Activated T-helper 2 cell treated with anti-CD3 and anti-CD28 coated beads, Interferon-gamma antibody, Interleukin-2, Interleukin-4, amounts not matched to agents 10 μg/mL and 5 μg/mL and 100 μg/mL, durations not matched to agents 14 hours and 24 hours and 36 hours (primary cell): ENCODE data around the gene CEBPZ. TPM values are rescaled to one million over a fixed set of nuclear protein-coding genes. Genes with fewer than 3 reads are reported as not detected.
"Not testable (repeated sequence)": the region's sequence is repeated elsewhere in the genome, so short reads cannot be mapped to it uniquely, and the experiment has no call there.

ENCODE experiments used
- DNase-seq: peaks from one replicate; pipeline ENCODE4 v3.0.0; 2021; ENCODE audit warnings: low spot score
- H3K27ac Mint-ChIP-seq: one replicate; pipeline ENCODE4 v1.8.0; 2021; ENCODE audit warnings: mixed read lengths
- H3K27me3 Mint-ChIP-seq: one replicate; pipeline ENCODE4 v1.8.0; 2021; ENCODE audit warnings: low read depth, mixed read lengths
- H3K36me3 Mint-ChIP-seq: one replicate; pipeline ENCODE4 v1.8.0; 2021; ENCODE audit warnings: low read depth, mixed read lengths
- H3K4me1 Mint-ChIP-seq: one replicate; pipeline ENCODE4 v1.8.0; 2021; ENCODE audit warnings: low read depth, mixed read lengths
- H3K4me3 Mint-ChIP-seq: one replicate; pipeline ENCODE4 v1.8.0; 2021; ENCODE audit warnings: low read depth, mild to moderate bottlenecking, moderate library complexity, mixed read lengths
- H3K9me3 Mint-ChIP-seq: one replicate; pipeline ENCODE4 v1.8.0; 2021; ENCODE audit warnings: mixed read lengths
- intact Hi-C: fragments of 100-400 bp; cut with micrococcal nuclease; formaldehyde crosslinking; loops from one replicate; pipeline ENCODE4 v1.15.1; 2023
- total RNA-seq: library from RNA; stranded (reverse); gene quantifications from 2 replicates; pipeline ENCODE4 v1.2.3, GENCODE V29; 2022

CEBPZ gene
- total RNA-seq, 1 donor from 2014 or later: 61.8 TPM

DNA sequence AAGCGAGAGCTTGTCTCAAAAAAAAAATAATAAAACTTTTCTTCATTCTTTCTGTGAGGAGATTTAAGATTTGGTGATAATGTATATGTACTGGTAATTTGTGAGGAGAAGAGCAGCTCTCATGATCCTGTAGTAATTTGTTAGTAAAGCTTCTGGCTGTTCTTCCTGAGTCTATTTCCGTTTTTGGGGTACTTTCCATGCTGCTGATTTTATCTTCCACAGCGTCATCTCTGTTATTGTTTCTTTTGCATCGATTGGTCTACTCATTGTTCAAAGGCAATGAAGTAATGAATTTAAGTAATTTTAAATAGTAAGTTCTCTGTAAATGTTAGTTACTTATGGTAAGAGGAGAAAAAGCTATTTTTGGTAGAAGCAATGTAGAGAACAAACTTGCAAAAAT lies 12.0 kb upstream of the CEBPZ start:
- peak overlapping the region; percentile 40 for H3K27ac Mint-ChIP-seq
- no peak for DNase-seq
- no peak overlapping the region for H3K4me3 Mint-ChIP-seq
- H3K4me1 Mint-ChIP-seq: peaks cover 32% of the 10 kb centered on the region
- H3K27me3 Mint-ChIP-seq: no peaks in the 10 kb centered on the region
- peaks cover 5% of the 10 kb centered on the region for H3K9me3 Mint-ChIP-seq
- intact Hi-C loops: no loop called here
- peaks cover 88% of the 10 kb centered on the region for H3K36me3 Mint-ChIP-seq

DNA sequence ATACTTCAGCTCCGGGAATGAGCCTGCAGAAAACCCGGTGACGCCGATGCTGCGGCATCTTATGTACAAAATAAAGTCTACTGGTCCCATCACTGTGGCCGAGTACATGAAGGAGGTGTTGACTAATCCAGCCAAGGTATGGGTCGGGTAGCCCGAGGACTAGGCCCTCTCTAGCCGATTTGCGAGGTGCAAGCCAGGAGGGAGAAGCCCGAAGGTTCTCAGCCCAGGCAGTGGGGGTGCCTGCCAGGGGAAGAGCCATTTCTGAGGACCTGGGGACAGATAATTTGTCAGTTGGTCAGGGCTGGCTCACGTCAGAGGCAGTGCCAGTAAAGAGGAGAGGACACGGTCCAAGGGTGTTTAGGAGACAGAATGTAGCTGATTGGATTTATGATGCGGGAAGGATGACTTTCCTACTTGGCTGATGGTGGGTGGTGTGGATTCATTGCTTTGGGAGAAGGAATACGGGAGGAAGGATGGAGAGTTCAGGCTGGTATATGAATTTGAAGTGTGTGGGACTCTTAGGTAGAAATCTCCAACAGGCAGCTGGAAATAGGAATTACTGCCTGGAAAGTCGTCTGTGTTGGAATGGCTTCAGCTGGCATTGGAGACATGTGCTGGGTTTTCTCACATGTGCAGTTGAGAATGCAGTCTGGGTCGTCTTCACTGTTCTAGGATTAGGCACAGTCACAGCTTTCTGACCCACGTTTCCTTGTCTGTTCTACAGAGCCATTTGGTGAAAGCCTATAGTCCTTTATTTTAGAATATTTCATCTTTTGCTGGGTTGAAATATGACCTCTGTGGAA lies 936 bp upstream of the CEBPZ start:
- H3K36me3 Mint-ChIP-seq: peaks cover 41% of the 10 kb centered on the region
- no peak overlapping the region for H3K27ac Mint-ChIP-seq
- DNase-seq: no peak
- H3K9me3 Mint-ChIP-seq: no peaks in the 10 kb centered on the region
- no peaks in the 10 kb centered on the region for H3K27me3 Mint-ChIP-seq
- peaks cover 19% of the 10 kb centered on the region for H3K4me1 Mint-ChIP-seq
- intact Hi-C loops: loop anchor here (5.0 kb wide), 1 partner anchor 355 kb away; no protein-coding TSS in a partner anchor
- H3K4me3 Mint-ChIP-seq: no peak overlapping the region

DNA sequence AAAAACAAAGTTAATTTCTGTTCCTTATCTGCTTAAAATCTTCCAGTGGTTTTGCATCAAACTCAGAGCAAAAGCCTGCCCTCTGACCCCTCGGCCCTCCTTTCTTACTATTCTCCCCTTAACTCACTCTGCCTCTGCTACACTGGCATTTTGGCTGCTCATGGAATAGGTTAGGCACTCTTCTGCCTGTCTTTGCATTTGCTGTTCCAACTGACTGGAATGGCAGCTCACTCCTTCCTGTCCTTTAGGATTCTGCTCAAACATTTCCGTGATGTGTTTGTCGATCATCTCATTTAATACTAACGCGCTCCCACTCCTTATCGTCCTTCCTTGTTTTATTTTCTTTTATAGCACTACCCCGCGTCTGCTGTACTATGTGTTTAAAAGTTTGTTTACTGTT lies 815 bp downstream of the CEBPZ start:
- no peaks in the 10 kb centered on the region for H3K9me3 Mint-ChIP-seq
- no peak overlapping the region for H3K4me3 Mint-ChIP-seq
- no peaks in the 10 kb centered on the region for H3K27me3 Mint-ChIP-seq
- no peak overlapping the region for H3K27ac Mint-ChIP-seq
- peaks cover 44% of the 10 kb centered on the region for H3K36me3 Mint-ChIP-seq
- no peak for DNase-seq
- peaks cover 27% of the 10 kb centered on the region for H3K4me1 Mint-ChIP-seq
- intact Hi-C loops: loop anchor here (2.0 to 5.0 kb wide), 3 partner anchors 94 to 357 kb away; partner anchors contain the start of genes GPATCH11, HEATR5B and PRKD3

DNA sequence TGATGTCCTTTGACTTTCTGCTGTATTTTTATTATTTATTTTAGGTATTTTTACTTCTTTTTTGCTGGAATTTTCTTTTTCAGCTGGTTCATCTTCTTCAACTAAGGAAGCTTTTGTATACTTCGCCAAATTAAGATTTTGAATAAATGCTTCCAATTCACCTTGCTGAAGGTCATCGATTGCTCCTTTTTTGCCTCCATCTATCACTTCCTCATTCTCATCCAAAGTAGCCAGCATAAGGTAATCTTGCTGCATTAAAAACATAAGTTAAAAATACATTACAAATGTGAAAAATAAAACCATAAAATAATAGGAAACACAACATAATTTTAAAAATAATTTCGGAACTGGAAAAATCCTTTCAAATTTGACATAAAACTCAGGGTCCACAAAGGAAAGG lies 2.6 kb downstream of the CEBPZ start:
- Mint-ChIP-seq H3K27me3 (no peaks in the 10 kb centered on the region), H3K4me3 (no peak overlapping the region), H3K27ac (no peak overlapping the region), H3K36me3 (peaks cover 45% of the 10 kb centered on the region), H3K9me3 (no peaks in the 10 kb centered on the region), H3K4me1 (peaks cover 28% of the 10 kb centered on the region)
- no peak for DNase-seq
- intact Hi-C loops: no loop called here

DNA sequence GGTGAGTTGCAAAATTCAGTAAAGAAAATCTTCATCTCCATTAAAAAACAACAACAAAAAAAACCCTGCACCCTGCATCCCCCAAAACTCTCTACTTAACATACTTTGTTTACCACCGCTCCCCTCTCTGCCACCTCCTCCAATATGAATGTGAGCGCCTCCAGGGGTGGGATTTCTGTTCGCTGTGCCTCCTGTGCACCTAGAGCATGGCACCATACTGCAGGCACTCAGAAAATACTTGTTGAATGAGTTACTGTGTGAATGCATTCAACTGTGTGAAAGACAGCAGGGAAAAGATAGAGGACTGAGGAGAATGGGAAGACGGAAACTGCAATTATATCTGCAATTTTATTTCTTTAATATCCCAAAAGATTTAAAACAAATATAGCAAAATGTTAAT lies 4.5 kb downstream of the CEBPZ start:
- no peaks in the 10 kb centered on the region for H3K9me3 Mint-ChIP-seq
- no peaks in the 10 kb centered on the region for H3K27me3 Mint-ChIP-seq
- intact Hi-C loops: no loop called here
- no peak for DNase-seq
- H3K27ac Mint-ChIP-seq: no peak overlapping the region
- H3K36me3 Mint-ChIP-seq: peaks cover 61% of the 10 kb centered on the region
- peaks cover 41% of the 10 kb centered on the region for H3K4me1 Mint-ChIP-seq
- no peak overlapping the region for H3K4me3 Mint-ChIP-seq

DNA sequence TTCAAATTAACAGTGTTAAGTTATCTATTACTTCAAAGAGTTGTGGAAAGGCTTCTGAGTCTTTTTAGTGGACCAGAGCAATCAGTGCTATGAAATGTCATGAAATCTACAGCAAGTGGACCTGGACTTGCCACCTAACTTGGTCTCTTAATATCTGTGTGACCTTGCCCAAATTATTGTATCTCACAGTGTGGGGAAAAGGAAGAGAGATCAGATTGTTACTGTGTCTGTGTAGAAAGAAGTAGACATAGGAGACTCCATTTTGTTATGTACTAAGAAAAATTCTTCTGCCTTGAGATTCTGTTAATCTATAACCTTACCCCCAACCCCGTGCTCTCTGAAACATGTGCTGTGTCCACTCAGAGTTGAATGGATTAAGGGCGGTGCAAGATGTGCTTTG lies 6.3 kb downstream of the CEBPZ start:
- DNase-seq, H3K27me3 Mint-ChIP-seq, H3K9me3 Mint-ChIP-seq, H3K4me3 Mint-ChIP-seq, H3K27ac Mint-ChIP-seq, intact Hi-C loops: not testable (repeated sequence)
- peaks cover 77% of the 10 kb centered on the region for H3K36me3 Mint-ChIP-seq
- H3K4me1 Mint-ChIP-seq: peaks cover 41% of the 10 kb centered on the region

DNA sequence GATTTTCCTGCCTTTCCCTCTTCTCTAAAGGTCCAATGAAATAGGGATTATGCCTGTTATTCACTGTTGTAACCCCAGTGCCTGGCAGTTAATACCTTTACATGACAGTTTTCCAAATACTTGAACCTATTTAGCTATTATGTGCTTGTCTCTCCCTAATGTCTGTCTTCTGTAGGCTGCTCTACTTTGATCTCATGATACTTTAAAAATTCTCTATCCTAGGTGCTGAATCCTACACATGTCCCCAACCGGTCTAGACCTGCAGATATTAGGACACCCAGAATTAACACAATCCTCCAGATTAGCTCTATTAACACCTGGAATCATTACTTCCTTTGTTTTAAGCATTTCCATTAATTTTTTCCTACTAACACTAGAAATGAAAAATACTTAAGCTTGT lies 7.3 kb downstream of the CEBPZ start:
- Mint-ChIP-seq H3K4me1 (peaks cover 36% of the 10 kb centered on the region), H3K4me3 (no peak overlapping the region), H3K27me3 (no peaks in the 10 kb centered on the region), H3K9me3 (no peaks in the 10 kb centered on the region), H3K27ac (no peak overlapping the region), H3K36me3 (peaks cover 85% of the 10 kb centered on the region)
- no peak for DNase-seq
- intact Hi-C loops: no loop called here

DNA sequence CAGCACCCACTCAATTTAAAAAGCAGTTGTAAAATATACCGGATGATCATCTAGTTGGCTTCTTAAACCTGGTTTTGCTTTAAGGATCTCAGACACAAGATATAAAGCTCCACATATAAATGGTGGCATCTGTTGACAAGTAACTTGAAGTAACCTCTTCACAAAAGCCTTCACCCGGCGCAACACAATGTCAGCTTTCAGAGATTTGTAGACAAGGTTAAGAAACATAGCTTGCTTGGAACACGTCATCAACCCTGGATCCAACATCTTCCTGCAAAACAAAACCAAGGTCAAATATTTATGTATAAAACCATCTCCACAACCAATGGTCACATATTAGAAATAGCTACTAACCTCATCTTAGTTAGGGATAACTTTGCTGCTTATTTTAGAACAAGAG lies 8.3 kb downstream of the CEBPZ start:
- H3K27ac Mint-ChIP-seq: no peak overlapping the region
- no peaks in the 10 kb centered on the region for H3K9me3 Mint-ChIP-seq
- peaks cover 85% of the 10 kb centered on the region for H3K36me3 Mint-ChIP-seq
- H3K4me1 Mint-ChIP-seq: peaks cover 34% of the 10 kb centered on the region
- no peak for DNase-seq
- no peaks in the 10 kb centered on the region for H3K27me3 Mint-ChIP-seq
- intact Hi-C loops: no loop called here
- no peak overlapping the region for H3K4me3 Mint-ChIP-seq

DNA sequence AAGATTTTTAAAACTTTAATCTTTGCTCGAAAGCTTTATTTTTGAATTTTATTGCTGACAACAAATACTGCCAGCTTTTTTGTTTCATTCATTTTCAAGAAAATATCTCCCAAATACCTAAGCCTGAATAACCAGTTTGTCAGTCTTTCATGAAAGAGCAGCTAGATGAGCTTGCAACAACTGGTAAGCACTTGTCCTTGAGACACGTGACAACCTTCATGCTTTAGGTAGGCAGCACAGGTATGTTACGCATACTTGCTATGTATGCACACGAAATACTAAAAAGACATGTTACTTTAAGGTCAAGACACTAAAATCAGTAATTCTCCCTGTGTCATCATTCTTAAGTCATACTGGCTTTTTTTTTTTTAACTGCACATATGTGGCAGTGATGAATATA lies 12.3 kb downstream of the CEBPZ start:
- peaks cover 70% of the 10 kb centered on the region for H3K36me3 Mint-ChIP-seq
- H3K9me3 Mint-ChIP-seq: no peaks in the 10 kb centered on the region
- intact Hi-C loops: no loop called here
- H3K27ac Mint-ChIP-seq: no peak overlapping the region
- peaks cover 16% of the 10 kb centered on the region for H3K4me1 Mint-ChIP-seq
- no peak for DNase-seq
- H3K27me3 Mint-ChIP-seq: no peaks in the 10 kb centered on the region
- H3K4me3 Mint-ChIP-seq: no peak overlapping the region

DNA sequence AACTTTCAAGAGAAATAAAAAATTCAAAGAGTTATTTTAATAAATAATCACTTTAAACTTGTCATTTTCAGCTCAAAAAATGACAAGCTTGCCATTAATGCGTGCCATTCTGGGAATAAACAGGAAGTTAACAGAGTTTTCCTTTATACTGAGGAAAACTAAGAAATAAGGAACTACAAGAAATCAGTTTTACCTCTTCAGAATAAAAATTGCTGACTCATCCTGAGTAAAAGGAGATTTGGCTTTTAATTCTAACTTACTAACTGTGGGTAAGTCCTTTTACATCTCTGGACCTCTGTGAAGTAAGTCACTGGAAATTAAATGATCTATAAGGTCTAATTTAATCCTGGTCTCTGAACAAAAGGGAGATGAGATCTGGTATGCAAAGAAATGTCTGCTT lies 16.1 kb downstream of the CEBPZ start:
- H3K4me3 Mint-ChIP-seq: no peak overlapping the region
- H3K9me3 Mint-ChIP-seq: no peaks in the 10 kb centered on the region
- no peaks in the 10 kb centered on the region for H3K4me1 Mint-ChIP-seq
- no peaks in the 10 kb centered on the region for H3K27me3 Mint-ChIP-seq
- DNase-seq: no peak
- H3K27ac Mint-ChIP-seq: no peak overlapping the region
- H3K36me3 Mint-ChIP-seq: peaks cover 68% of the 10 kb centered on the region
- intact Hi-C loops: no loop called here

DNA sequence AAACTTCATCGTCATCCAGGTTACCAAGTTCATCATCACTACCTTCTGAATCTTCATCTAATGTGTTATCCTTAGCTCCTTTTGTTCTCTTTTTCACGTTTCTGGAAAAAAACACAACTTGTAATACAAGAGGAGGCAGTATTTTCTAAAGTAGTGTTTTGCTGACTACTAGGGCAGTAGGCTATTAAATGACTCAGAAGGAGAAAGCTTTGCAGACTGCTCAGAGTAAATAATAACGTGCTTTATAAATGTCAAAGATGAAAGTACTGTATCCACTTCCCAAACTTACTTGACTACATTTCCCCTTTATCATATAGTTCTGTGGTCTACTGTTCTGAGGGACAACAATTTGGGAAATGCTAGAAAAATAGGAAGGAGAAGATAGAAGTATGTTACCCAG lies 19.5 kb downstream of the CEBPZ start:
- Mint-ChIP-seq H3K27me3 (no peaks in the 10 kb centered on the region), H3K4me3 (no peak overlapping the region), H3K36me3 (peaks cover 80% of the 10 kb centered on the region), H3K9me3 (peaks cover 28% of the 10 kb centered on the region), H3K27ac (no peak overlapping the region), H3K4me1 (peaks cover 3% of the 10 kb centered on the region)
- intact Hi-C loops: no loop called here
- no peak for DNase-seq

DNA sequence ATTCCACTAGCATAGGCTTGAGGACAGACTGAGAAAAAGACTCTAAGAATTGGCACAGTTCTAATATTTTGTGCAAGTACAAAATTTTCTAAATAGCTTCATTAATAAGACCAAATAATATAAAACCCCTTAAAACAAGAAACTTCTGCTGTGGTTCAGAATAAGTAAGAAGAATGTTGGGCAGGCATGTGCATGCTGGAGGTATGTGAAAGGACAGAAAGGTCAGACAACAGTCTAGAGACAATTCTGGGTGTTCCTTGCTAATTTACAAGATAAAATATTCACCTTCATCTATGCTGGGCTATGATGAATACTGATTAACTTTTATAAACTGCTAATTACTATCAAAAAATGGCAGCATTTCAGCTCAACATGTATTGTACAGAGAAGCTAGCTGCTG lies 20.2 kb downstream of the CEBPZ start:
- peaks cover 33% of the 10 kb centered on the region for H3K9me3 Mint-ChIP-seq
- no peak overlapping the region for H3K4me3 Mint-ChIP-seq
- H3K27me3 Mint-ChIP-seq: no peaks in the 10 kb centered on the region
- DNase-seq: no peak
- intact Hi-C loops: no loop called here
- H3K4me1 Mint-ChIP-seq: peaks cover 3% of the 10 kb centered on the region
- H3K36me3 Mint-ChIP-seq: peaks cover 80% of the 10 kb centered on the region
- no peak overlapping the region for H3K27ac Mint-ChIP-seq

DNA sequence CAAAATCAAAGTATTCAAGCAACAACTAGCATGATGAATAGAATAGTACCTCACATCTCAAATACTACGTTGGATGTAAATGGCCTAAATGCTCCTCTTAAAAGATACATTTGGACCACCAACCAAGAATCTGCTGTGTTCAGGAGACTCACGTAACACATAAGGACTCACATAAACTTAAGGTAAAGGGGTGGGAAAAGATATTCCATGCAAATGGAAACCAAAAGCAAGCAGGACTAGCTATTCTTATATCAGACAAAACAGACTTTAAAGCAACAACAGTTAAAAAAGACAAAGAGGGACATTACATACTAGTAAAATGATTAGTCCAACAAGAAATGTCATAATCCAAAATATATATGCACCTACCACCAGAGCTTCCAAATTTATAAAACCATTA lies 24.6 kb downstream of the CEBPZ start:
- H3K9me3 Mint-ChIP-seq: peaks cover 55% of the 10 kb centered on the region

More for the DNA sequence above, 24.6 kb downstream of the CEBPZ start:
- intact Hi-C loops, H3K4me3 Mint-ChIP-seq, DNase-seq, H3K4me1 Mint-ChIP-seq, H3K27ac Mint-ChIP-seq, H3K27me3 Mint-ChIP-seq: not testable (repeated sequence)
- H3K36me3 Mint-ChIP-seq: peaks cover 94% of the 10 kb centered on the region
